Astrocyte (in vitro differentiated cells and primary cell): Measurements from ENCODE around the gene FGF19.

ENCODE experiments used
- EZH2 ChIP-seq: IDR thresholded peaks from 2 replicates; pipeline ENCODE4 v1.6.1; 2012; ENCODE audit warnings: mild to moderate bottlenecking, low read length, inconsistent platforms; ENCODE audit not compliant: insufficient read depth
- TF ChIP-seq, protein P1 (sequence below): IDR thresholded peaks from 2 replicates; pipeline ENCODE4 v1.5.1; 2011; ENCODE audit warnings: low read depth, mild to moderate bottlenecking, inconsistent platforms, low read length, moderate library complexity; ENCODE audit not compliant: insufficient read depth

DNA sequence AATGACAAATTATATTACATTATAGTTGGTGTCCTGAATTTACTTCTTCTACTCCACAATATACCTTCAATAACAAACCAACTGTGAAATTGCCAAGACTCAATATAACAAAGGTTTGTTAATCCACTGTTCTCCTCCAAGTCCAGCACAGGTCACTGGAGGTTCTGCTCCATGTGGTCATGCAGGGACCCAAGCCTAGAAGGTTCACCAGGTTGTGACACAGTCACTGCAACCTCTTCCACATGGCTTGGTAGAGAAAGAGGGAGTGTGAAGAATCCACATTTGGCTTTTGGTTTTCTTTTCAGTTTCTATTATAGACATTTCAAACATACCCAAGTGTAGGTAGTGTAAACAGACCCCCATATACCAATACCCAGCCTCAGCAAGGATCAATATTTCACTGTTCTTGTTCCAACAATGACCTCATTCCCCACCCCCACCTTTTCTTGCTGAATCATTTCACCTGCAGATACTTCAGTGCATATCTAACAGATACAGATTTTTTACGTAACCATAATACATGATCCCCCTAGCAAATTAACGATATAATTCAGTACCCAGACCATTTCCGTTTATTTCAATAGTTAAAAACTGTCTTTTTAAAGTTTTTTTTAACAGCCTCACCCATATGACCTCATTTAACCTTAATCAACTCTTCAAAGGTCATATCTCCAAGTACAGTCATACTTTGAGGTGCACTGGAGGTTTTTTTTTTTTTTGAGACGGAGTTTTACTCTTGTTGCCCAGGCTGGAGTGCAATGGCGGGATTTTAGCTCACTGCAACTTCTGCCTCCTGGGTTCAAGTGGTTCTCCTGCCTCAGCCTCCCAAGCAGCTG lies 14.1 kb downstream of the FGF19 start:
- TF ChIP-seq, protein P1, sequence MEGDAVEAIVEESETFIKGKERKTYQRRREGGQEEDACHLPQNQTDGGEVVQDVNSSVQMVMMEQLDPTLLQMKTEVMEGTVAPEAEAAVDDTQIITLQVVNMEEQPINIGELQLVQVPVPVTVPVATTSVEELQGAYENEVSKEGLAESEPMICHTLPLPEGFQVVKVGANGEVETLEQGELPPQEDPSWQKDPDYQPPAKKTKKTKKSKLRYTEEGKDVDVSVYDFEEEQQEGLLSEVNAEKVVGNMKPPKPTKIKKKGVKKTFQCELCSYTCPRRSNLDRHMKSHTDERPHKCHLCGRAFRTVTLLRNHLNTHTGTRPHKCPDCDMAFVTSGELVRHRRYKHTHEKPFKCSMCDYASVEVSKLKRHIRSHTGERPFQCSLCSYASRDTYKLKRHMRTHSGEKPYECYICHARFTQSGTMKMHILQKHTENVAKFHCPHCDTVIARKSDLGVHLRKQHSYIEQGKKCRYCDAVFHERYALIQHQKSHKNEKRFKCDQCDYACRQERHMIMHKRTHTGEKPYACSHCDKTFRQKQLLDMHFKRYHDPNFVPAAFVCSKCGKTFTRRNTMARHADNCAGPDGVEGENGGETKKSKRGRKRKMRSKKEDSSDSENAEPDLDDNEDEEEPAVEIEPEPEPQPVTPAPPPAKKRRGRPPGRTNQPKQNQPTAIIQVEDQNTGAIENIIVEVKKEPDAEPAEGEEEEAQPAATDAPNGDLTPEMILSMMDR = no peak
- TF ChIP-seq EZH2 = no peak
